Measurements from ENCODE around the gene SPARC.

DNA sequence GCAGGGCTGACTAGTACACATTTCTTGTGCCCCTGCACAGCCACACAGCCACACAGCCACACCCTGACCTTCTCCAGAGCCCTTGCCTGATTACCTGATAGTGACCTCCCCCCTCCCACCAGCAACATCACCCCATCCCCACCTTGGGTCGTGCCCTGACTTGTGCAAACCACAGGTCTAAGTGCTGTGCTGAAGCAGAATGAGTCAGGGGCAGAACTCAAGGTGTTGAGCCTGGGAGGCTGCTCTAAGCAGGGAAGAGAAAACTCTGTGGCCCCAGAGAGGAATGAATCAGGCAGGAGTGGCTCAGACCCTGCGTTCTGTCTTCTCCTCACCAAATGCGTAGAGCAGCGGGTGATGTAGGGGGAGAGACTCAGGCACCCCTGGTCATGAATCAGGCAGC is 71.3 kb downstream of the SPARC start:
- TF ChIP-seq, protein P1, sequence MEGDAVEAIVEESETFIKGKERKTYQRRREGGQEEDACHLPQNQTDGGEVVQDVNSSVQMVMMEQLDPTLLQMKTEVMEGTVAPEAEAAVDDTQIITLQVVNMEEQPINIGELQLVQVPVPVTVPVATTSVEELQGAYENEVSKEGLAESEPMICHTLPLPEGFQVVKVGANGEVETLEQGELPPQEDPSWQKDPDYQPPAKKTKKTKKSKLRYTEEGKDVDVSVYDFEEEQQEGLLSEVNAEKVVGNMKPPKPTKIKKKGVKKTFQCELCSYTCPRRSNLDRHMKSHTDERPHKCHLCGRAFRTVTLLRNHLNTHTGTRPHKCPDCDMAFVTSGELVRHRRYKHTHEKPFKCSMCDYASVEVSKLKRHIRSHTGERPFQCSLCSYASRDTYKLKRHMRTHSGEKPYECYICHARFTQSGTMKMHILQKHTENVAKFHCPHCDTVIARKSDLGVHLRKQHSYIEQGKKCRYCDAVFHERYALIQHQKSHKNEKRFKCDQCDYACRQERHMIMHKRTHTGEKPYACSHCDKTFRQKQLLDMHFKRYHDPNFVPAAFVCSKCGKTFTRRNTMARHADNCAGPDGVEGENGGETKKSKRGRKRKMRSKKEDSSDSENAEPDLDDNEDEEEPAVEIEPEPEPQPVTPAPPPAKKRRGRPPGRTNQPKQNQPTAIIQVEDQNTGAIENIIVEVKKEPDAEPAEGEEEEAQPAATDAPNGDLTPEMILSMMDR (IDR thresholded peaks at IDR 0.05; ENCODE audit: insufficient read depth, low read length), result no peak
- no peak for TF ChIP-seq GABPA (IDR thresholded peaks at IDR 0.05; ENCODE audit: low read depth)
- TF ChIP-seq POLR2AphosphoS5 (IDR thresholded peaks at IDR 0.05; ENCODE audit: low read depth), result no peak

All from HL-60 (cell line).